GM21825 (cell line): ENCODE results near the gene MGAT1.
A peak's percentile ranks its signal among the peaks of the same experiment; 100 is the strongest.
"Not testable (repeated sequence)": the region's sequence is repeated elsewhere in the genome, so short reads cannot be mapped to it uniquely, and the experiment has no call there.

Source experiments
- ATAC-seq: cut with Tn5 transposase; IDR thresholded peaks from one replicate; pipeline ENCODE4 v1.9.1; 2021; ENCODE audit warnings: mild to moderate bottlenecking, moderate library complexity; ENCODE audit not compliant: unreplicated experiment

Gene MGAT1

GRCh38 chr5:180807046-180807445 lies 4.4 kb upstream of the MGAT1 start:
- no peak for ATAC-seq

- no peak for ATAC-seq
These were observed 3.9 kb upstream of the MGAT1 start for GRCh38 chr5:180806351-180807011.

GRCh38 chr5:180804129-180804618 lies 1.6 kb upstream of the MGAT1 start:
- ATAC-seq: no peak

DNA sequence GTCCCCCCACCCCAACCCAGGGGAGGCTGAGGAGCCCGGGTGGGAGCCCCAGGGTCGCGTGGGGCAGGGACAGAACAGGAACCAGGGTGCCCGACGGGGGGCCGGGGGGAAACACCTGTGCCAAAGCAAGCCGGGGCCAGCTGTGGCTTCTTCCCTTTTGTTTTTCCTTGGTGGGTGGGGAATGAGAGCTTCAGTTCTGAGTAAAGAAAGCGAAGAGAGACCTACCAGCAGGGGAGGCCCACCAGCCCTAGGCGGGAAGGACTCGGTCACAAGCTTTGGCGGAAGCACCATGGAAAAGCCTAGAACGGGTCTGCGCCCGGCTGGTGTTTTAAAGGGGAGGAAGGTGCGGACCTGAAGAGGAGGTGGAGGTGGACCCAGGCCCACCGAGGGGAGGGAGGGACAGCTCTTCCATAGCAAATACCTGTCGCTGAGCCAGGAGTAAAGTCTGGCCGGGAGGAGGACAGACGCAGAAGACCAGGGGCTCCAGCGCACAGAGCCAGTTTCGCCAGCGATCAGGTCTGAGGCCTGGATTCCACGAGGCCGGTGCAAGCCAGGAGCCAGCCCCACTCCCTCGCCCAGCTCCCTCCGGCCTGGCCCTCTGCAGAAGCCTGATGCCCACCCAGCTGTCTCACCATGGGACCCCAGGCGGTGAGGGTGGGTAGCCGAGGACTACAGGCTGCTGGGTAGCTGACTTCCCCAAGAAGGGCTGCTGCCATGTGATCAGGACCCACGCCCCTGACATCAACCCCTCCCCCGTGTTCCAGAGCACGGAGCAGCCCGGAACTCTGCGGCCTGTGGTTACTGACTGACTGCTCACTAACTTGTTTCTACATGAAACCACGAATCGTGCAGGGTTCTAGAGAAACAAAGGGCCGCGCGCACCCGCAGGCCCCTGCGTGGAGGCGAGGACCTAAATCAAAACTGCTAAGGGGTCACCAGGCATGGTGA lies 849 bp upstream of the MGAT1 start:
- ATAC-seq: peak; percentile 58

DNA sequence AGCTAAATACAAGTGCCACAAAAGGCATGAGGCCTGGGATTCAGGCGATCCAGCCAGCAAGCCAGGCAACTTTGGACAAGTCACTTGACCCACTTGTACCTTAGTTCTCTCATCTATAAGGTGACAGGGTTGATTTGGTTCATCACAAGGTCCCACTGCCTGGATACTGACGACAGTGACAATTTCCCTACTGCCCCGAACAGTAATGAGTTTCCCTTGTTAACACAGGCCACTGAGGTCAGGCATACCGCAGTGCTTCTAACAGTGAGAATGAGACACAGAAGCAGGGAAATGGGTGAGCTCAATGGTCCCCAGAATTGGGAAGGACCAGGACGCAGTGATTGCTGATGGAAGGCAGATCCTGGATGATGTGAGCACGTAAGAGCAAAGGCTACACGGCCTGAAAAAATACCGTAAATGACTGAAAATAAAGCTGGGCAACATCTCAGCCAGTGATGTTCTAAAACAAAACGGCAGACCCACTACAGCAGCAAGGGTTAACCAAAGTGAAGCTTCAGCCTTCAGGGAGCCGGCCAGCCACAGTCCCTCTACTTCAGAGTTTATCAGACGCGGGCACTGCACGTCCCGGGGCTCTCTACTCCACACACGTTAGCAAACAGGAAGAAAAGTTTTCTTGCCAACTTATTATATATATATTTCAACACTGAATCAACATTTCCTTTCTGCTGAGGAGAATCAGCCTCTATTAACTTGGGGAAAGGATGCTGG lies 846 bp downstream of the MGAT1 start:
- no peak for ATAC-seq

DNA sequence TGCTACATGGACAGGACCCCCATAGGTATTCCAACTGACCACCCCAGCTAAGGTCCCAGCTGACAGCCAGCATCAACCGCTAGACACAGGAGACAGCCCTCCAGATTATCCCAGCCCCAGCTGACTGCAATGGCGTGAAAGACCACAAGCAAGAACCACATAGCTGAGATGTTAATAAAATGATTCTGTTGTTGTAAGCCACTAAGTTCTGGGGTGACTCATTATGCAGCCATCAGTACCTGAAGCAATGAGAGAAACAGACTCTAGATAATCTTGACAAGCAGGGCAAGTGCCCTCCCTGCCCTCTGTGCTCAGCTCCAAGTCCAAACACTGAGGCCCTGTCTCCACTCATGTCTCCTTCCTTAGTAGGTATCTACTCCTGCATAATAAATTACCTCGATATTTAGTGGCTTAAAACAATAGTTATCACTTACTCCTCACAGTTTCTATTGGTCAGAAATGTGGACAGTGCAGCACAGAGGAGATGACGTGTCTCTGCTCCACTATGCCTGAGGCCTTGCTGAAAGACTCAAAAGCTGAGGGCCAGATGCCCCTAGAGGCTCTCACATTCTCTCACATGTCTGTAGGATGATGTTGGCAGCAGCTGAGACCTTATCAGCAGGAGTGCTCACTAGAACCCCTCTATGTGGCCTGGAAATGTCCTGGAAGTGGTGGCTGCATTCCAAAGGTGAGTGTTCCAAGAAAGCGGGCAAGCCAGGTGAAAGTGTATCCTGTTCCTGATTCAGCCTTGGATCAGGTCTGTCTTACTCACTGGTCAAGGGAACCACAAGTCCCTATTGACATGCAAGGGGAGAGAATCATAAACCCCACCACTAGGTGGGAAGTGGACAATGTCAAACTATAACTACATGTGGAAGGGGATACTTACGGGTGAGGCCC lies 2.5 kb downstream of the MGAT1 start:
- ATAC-seq: no peak

GRCh38 chr5:180799194-180799593 lies 3.4 kb downstream of the MGAT1 start:
- ATAC-seq: no peak

DNA sequence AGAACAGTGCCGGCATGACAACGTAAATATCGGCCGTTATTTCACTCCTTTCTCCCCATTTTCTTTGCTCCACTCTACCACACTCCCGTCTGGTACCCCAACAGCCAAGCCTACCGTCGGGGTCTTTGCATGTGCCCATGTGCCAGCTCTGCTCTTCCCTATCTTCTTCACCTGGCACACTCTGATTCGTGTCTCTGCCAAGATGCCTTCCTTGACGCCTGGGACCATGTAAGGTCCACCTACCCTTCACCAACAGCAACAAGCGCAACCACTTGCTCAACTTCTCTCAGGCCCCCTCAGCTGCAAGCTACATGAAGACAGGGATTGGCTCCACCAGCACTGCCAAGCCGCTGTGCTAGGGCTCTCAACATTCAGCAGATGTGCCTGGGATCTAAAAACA lies 4.4 kb downstream of the MGAT1 start:
- no peak for ATAC-seq

GRCh38 chr5:180797256-180798192 lies 5.1 kb downstream of the MGAT1 start:
- no peak for ATAC-seq

GRCh38 chr5:180795771-180796313 lies 6.8 kb downstream of the MGAT1 start:
- no peak for ATAC-seq

GRCh38 chr5:180792965-180793287 lies 9.7 kb downstream of the MGAT1 start:
- no peak for ATAC-seq

GRCh38 chr5:180792287-180792964 lies 10.2 kb downstream of the MGAT1 start:
- ATAC-seq: no peak

DNA sequence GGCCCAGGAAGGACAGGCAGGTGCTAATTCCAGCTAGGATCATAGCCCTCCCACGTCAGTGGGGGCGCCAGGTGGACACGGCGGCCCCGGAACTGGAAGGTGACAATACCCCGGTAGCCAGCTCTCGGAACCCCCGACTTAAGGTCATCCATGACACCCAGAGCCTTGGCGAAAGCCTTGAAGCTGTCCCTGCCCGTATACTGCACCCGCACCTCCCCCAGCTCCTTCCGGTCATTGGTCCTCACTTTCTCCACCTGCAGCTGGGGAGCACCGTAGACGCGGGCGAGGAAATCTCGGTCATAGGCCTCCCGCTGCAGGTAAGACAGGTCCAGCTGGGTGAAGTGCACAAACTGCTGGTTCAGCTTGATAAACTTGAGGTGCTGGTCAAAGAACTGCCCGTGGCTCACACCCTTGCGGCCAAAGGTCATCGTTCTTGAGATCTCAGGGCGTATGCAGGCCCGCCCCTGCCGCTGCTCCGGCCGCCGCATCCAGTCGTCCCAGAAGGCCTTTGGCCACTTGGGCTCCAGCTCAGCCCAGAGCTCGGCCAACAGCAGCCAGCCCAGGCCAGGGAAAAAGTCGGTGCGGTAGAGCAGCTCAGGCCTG lies 10.9 kb downstream of the MGAT1 start:
- ATAC-seq: no peak

- no peak for ATAC-seq
These were observed 12.1 kb downstream of the MGAT1 start for GRCh38 chr5:180790524-180790923.

GRCh38 chr5:180790020-180790419 lies 12.6 kb downstream of the MGAT1 start:
- ATAC-seq: no peak

DNA sequence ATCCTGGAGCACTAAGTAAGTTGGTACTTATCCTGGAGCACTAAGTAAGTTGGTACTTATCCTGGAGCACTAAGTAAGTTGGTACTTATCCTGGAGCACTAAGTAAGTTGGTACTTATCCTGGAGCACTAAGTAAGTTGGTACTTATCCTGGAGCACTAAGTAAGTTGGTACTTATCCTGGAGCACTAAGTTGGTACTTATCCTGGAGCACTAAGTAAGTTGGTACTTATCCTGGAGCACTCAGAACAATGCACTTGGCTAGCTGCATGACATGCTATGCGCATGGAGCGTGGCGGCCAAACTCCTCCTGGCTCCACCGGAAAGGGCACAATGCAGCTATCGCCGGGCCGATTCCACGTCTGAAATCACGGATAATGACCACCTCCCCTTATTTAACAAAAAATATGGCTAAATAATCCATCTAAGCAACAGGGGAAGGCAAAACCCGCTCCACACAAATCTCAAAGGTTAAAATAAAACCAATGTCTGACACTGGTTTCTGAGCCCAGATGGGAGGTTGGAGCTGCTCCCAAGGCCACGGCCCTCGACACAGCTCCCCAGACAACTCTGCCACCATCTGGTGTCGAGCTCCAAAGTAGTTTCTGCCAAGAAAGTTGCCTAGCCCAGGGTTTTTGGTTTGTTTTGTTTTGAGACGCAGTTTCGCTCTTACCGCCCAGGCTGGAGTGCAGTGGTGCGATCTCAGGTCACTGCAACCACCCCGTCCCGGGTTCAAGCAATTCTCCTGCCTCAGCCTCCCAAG lies 13.8 kb downstream of the MGAT1 start:
- ATAC-seq: not testable (repeated sequence)

DNA sequence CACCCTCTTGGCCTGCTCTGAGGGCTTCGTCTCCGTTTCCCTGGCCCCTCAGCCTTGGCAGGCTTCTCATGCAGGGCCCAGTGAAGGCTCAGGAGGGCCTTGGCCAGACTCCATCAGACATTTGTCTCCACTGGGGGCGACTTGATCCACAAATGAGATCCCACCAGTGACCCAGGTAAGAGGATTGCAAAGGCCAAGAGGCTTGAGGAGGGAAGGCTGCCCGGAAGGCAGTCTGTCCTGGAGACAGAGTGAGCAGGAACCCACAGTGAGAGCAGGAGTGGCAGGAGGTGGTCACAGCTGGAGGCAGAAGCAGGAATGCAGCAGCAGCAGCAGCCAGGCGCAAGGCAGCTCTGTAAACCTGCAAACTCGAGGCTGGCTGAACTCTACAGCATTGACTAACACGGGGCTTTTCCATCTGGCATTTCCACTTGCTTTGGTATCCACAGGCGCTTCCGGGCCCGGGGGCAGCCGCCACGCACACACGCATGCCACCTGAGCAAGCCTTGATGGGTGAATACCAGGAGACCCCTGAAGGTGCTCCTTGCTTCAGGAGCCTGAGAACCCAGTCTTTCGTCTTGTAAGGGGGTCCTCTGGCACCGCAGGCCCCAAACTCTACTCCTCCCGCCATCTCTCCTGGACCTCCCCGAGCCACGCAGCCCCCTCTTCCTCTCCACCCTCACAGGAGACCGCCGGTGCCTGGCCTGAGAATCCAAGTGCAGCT lies 14.7 kb downstream of the MGAT1 start:
- ATAC-seq: no peak
